D721Med (cell line): Measurements from ENCODE around the gene DBX2.

Source experiments
- DNase-seq: peaks from one replicate; pipeline ENCODE4 v3.0.0; 2011; ENCODE audit warnings: low spot score; ENCODE audit not compliant: insufficient read length
- FAIRE-seq: peaks from 2 replicates; lab custom pipeline; 2011; peaks lifted over from hg19 to GRCh38; lab: Jason Lieb, UNC
- CTCF ChIP-seq: IDR thresholded peaks from 2 replicates; pipeline ENCODE4 v1.5.1; 2012; ENCODE audit warnings: mild to moderate bottlenecking, control low read depth; ENCODE audit not compliant: insufficient read depth; ENCODE audit errors: missing control alignments

DBX2 gene

GRCh38 chr12:45076417-45077026 lies 25.6 kb upstream of the DBX2 start:
- no peak for FAIRE-seq
- no peak for TF ChIP-seq CTCF
- DNase-seq = no peak

DNA sequence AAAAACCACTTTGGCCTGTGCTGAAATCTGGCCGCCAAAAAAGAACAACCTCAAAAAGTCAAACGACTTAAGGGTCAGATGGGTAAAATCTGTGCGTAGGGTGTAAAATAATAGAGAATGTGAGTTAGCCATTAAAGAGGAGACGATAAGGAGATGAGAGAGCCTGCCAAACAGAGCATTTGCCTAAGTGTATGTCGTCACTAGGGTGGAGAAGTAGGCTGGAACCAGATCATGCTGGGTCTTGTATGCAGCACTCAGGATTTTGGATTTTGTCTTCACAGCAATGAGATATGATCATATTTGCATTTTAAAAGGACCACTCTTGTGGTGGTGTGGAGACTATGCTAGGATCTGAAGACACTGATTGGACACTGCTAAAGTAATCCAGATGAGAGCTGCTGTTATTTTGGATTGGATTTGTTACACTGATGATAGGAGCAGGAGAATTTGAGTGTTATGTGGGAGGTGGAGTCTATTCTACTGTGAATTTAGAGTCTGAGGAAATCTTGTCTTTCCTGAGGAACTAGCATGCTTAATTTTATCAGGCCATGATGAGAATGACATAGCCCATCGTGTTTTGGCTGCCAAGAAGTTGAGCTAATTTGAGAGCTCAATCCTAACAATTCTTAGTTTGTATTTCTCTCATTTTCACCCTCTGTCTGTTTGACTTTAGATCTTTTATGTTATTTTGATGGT lies 24.8 kb upstream of the DBX2 start:
- FAIRE-seq = no peak
- no peak for TF ChIP-seq CTCF
- no peak for DNase-seq

DNA sequence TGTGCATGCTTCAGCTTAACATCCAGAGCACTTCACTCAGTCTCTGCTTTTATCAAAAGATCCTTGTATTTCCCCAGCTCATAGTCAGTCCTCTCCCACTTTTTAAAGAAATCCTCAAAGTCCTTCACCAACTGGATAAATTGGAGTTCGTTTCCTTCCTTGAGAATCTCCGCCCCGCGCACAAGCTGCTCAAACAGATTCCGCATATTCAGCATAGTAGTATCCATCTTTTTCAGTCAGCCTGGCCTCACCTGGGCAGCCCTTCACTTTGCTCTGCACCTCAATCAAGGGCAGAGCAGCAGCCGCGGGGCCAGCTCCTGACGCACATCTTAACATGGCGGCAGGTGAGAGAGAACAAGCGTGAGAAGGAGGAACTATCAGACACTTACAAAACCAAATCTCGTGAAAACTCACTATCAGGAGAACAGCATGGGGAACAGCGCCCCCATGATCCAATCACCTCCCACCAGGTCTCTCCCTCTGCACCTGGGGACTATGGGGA lies 14.3 kb upstream of the DBX2 start:
- no peak for TF ChIP-seq CTCF
- no peak for FAIRE-seq
- no peak for DNase-seq

DNA sequence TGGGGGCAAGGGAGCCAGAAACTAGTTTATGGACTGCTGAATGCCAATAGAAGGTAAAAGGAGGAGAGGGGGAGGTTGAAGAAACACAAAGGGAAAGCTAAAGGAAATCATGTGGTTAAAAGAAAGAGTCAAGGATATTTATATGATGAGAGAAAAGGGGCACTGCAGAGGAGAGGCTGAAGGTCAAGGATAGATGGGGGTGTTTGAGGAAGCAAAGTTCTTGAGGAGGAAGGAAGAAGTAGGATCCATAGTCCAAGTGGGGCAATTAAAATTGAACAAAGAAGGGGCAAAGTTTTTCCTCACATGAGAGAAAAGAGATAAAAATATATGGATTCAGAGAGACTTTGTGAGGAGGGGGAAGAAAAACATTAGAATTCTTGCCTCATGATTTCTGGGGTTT lies 10.1 kb upstream of the DBX2 start:
- DNase-seq (no peak), FAIRE-seq (no peak)
- no peak for TF ChIP-seq CTCF

DNA sequence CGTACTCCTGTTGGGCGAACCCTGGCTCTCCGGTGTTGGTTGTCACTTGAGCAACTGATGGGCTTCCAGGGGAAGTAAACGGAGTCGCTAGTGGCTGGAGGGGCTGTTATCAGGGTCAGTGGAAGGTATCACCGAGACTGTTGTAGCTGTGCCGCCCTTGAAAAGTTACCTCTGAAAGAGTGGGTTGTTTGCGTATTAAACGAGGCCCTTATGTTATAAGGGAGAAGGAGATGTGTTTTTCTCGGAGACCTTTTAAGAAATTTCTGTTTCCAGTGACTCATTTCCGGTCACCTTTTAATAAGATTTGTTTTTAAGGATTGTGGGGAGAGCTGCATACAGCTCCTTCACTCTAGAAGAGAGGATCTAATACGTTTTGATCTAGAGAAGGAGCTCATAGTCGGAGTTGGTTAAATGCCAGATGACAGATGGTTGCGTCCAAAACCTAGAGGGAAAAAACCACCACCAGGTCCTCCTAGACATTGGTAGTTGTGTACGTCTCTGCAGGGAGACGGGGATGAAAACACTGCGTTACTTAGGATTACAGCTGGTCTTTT lies 750 bp upstream of the DBX2 start:
- TF ChIP-seq CTCF = no peak
- DNase-seq (no peak), FAIRE-seq (no peak)

DNA sequence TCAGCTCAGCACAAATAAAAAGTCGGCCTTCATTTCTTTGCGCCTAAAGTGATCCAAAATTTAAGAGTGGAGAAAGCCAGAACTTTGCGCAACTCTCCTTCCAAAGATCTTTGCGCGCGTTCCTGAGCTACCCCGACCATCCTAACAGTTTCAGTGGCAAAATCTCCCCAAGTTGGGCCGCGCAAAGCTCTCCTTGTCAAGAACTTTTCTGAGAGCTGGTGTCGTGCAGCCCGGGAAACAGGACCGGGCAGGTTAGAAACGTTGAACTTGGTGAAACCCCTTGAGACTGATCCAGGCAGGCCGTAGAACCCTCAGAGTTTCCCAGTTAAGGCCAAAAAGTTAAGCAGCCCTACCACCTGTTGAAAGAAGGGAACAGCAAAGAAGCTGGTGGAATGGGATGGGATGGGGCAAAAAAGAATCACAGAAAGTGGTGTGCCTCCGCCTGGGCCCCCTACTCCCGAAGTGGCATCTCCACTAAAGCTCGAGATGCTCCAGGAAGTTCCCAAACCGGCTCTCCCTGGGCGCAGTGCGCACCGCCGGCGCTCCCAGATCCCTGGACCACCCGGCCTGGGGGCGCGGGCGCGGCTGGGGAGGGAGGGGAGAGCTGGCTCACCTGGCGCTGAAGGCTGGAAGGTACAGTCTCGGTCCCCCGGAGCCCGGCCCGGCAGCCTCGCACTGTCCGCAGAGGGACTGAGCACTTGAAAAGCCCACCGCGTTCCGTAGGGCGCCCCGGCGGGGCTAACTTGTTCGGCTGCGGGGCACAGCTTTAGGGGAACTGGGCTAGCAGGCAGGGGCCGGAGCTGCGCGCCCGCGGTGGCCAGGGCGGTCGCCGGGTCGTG lies 768 bp downstream of the DBX2 start:
- DNase-seq = no peak
- no peak for TF ChIP-seq CTCF
- no peak for FAIRE-seq
